Osteocyte (in vitro differentiated cells): ENCODE measurements around the gene DCBLD1. TPM values are rescaled to one million over a fixed set of nuclear protein-coding genes. Genes with fewer than 3 reads are reported as not detected.

Experiments
- DNase-seq: peaks from one replicate; pipeline ENCODE4 v3.0.0; 2021; ENCODE audit warnings: mixed read lengths; ENCODE audit not compliant: unreplicated experiment; ENCODE audit errors: extremely low spot score
- H3K27ac Mint-ChIP-seq: one replicate; pipeline ENCODE4 v1.8.0; 2021; ENCODE audit warnings: mild to moderate bottlenecking, mixed read lengths; ENCODE audit not compliant: unreplicated experiment
- H3K27me3 Mint-ChIP-seq: one replicate; pipeline ENCODE4 v1.8.0; 2021; ENCODE audit warnings: mixed read lengths; ENCODE audit not compliant: unreplicated experiment
- H3K36me3 Mint-ChIP-seq: one replicate; pipeline ENCODE4 v1.8.0; 2021; ENCODE audit warnings: mixed read lengths; ENCODE audit not compliant: unreplicated experiment
- H3K4me1 Mint-ChIP-seq: one replicate; pipeline ENCODE4 v1.8.0; 2021; ENCODE audit warnings: mixed read lengths; ENCODE audit not compliant: unreplicated experiment
- H3K4me3 Mint-ChIP-seq: one replicate; pipeline ENCODE4 v1.8.0; 2021; ENCODE audit warnings: mild to moderate bottlenecking, moderate library complexity, mixed read lengths; ENCODE audit not compliant: unreplicated experiment
- H3K9me3 Mint-ChIP-seq: one replicate; pipeline ENCODE4 v1.8.0; 2021; ENCODE audit warnings: mixed read lengths; ENCODE audit not compliant: unreplicated experiment
- total RNA-seq: library from RNA; stranded (reverse); gene quantifications from 2 replicates; pipeline ENCODE4 v1.2.1, GENCODE V29; 2021
- TF ChIP-seq, protein P1 (sequence below): fragments of 200-600 bp; sonication (generic); IDR thresholded peaks from 2 replicates; pipeline ENCODE4 v1.5.0; 2021; ENCODE audit warnings: antibody characterized with exemption, mild to moderate bottlenecking, moderate library complexity

The DCBLD1 gene
- total RNA-seq, 1 donor from 2014 or later, result 12.2 TPM

DNA sequence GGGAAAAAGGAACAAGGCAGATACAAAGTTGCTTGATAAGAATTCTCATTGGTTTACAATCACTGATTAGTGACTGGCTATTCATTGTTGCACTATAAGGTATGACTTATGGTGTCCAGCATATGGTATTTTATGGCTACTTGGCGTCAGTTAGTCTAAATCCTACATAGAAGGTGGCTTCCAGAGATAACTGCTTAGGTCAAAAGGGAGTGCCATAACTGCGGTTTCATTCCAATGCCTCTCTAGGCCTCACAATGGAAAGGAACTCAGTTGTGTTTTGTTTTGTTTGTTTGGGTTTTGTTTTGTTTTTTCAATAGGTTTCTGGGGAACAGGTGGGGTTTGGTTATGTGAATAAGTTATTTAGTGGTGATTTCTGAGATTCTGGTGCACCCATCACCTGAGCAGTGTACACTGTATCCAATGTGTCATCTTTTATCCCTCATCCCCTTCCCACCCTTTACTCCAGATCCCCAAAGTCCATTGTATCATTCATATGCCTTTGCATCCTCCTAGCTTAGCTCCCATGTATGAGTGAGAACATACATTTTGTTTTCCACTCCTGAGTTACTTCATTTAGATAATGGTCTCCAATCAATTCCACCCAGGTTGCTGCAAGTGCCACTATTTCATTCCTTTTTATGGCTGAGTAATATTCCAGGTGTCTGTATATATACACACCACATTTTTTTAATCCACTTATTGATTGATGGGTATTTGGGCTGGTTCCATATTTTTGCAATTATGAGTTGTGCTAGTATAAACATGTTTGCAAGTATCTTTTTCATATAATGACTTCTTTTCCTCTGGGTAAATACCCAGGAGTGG, 112.8 kb downstream of the DCBLD1 start:
- TF ChIP-seq, protein P1, sequence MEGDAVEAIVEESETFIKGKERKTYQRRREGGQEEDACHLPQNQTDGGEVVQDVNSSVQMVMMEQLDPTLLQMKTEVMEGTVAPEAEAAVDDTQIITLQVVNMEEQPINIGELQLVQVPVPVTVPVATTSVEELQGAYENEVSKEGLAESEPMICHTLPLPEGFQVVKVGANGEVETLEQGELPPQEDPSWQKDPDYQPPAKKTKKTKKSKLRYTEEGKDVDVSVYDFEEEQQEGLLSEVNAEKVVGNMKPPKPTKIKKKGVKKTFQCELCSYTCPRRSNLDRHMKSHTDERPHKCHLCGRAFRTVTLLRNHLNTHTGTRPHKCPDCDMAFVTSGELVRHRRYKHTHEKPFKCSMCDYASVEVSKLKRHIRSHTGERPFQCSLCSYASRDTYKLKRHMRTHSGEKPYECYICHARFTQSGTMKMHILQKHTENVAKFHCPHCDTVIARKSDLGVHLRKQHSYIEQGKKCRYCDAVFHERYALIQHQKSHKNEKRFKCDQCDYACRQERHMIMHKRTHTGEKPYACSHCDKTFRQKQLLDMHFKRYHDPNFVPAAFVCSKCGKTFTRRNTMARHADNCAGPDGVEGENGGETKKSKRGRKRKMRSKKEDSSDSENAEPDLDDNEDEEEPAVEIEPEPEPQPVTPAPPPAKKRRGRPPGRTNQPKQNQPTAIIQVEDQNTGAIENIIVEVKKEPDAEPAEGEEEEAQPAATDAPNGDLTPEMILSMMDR, result no peak
- H3K4me1 Mint-ChIP-seq, result peaks cover 20% of the 10 kb centered on the region
- no peak overlapping the region for H3K4me3 Mint-ChIP-seq
- H3K36me3 Mint-ChIP-seq, result peaks cover 31% of the 10 kb centered on the region
- H3K27me3 Mint-ChIP-seq, result no peaks in the 10 kb centered on the region
- H3K27ac Mint-ChIP-seq, result no peak overlapping the region
- H3K9me3 Mint-ChIP-seq, result peaks cover 17% of the 10 kb centered on the region
- DNase-seq, result no peak

DNA sequence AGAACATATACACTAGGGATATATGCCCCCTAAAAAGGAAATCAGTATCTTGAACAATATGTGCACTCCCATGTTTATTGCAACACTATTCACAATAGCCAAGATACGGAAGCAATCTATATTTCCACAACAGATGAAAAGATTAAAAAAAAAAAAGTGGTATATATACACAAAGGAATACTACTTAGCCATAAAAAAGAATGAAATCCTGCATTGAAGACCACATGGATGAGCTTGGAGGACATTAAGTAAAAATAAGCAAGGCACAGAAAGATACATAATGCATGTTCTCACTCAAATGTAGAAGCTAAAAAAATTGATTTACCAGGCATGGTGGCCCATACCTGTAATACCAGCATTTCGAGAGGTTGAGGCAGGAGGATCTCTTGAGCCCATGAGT, 115.3 kb downstream of the DCBLD1 start:
- Mint-ChIP-seq H3K27me3 (no peaks in the 10 kb centered on the region), H3K36me3 (peaks cover 31% of the 10 kb centered on the region), H3K27ac (no peak overlapping the region), H3K4me3 (no peak overlapping the region), H3K4me1 (peaks cover 30% of the 10 kb centered on the region), H3K9me3 (peaks cover 17% of the 10 kb centered on the region)
- no peak for DNase-seq
- TF ChIP-seq, protein P1, result no peak

Other genes starting within 250 kb of the DCBLD1 start
- gene VGLL2, start 217.1 kb upstream of the DCBLD1 start, total RNA-seq, result not detected in 2 replicates
- not detected in 2 replicates for gene ROS1, start 56.7 kb upstream of the DCBLD1 start, total RNA-seq
- gene GOPC, start 119.8 kb downstream of the DCBLD1 start, total RNA-seq, result 27.3 and 27.6 TPM in 2 replicates
- gene NUS1, start 192.8 kb downstream of the DCBLD1 start, total RNA-seq, result 27.4 and 28.1 TPM in 2 replicates